Inflammatory macrophage treated with lipopolysaccharide for 4 hours (primary cell): ENCODE data around the gene RIN3.

Experiments
- DNase-seq: peaks from one replicate; pipeline ENCODE4 v3.0.0-alpha.2; 2020

RIN3 gene

DNA sequence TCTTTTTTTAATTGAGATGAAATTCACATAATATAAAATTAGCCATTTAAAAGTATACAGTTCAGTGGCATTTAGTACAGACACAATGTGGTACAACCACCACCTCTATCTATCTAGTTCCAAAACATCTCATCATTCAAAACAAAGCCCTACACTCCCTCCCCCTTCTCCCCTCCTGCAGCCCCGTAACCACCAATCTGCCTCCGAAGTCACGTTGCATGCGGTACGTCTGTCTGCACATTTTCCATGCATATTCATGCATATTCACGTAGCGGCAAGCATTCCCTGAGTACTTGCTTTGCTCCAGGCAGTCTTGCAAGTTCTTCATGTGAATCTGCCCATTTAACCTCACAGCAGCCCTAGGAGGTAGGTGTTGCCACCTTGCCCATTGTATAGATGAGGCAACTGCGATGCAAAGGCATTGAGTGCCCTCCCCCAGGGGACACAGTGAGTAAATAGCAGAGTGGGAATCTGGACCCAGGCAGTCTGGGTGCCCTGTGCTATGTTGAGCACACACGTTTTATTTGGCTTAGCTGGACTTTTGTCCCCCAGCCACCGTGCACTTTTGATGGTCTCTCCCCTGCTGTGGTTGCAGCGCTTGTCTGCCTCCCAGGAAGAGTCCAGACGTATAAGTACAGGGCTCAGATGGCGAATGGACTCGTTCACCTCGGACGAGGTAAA, 43.4 kb downstream of the RIN3 start:
- DNase-seq = no peak

DNA sequence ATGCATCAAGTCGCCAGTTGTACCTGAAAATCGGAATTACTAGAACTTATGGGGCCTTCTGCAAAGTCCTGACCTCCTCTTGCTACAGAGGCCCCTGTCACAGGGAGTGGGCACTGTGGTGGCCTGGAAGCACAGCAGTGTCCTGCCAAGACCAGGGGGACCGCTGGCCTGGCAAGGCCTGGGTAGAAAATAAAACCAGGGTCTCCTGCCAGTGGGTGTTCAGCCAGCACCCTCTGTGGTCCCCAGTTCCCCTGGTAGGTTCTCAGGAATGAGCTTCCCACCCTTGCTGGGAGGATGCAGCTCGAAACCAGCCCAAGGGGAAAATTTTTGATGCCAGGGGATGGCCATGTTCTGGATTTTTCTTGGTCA, 43.9 kb downstream of the RIN3 start:
- no peak for DNase-seq

DNA sequence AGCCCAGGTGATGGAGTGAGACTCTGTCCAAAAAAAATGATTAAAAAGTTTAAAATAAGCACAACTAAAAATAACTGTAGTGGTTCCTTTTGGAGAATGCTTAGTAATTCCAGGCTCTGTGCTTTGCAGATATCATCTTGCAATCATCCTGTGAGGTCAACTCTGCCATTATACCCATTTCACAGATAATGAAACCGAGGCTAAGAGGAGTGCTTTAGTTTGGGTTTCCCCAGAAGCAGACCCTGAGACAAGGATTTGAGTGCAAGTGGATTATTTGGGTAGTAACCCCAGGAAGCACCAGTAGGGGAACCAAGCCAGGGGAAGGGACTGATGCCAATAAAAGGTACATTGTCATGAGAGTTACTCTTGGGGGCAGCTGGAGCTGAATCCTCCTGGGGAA, 44.7 kb downstream of the RIN3 start:
- DNase-seq = peak; percentile 18

DNA sequence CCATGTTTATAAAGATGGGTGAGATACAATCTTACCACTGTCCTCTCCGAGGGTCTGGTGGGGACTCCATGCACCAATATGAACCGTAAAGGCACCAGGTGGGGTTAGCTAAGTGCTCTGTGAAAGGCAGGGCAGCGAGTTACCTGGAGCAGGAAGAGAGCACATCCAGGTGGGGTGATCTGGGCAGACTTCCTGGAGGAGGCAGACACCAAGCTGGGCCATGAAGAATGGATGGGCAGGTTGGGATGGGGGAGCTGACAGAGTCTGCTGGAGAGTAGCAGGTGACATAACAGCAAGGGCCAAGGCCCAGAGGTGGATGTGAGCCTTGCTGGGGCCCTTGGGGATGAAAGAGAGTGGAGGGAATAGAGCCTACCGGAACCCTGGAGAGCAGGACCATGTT, 45.9 kb downstream of the RIN3 start:
- DNase-seq = no peak

DNA sequence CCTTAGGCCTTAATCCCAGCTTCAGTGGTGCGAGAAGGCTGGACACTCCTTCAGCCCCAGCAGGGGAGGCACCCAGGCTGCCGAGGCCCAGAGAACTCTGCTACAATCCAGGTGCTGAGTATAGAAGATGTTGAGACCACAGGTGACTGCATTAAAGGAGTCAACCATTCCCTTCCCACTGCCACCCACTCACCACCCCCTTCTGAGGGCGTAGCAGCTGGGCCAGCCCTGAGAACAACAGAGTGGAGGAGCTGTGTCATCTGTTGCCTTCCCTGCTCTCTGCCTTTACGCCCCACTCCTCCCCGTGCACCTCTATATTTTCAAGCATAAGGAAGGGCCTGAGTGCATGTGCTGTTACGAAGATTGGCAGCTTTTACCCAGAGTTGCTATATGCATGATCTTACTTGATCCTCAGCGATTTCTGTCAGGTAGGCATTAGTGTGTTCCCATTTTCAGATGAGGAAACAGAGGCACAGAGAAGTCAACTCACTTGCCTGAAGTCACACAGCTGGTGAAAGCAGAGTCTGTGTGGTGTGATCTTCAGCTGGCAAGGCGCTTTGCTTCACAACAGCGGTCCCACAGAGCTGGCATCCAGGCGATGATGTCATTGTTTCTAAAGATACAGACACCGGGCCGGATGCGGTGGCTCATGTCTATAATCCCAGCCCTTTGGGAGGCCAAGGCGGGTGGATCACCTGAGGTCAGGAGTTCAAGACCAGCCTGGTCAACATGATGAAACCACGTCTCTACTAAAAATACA, 46.7 kb downstream of the RIN3 start:
- DNase-seq = no peak

DNA sequence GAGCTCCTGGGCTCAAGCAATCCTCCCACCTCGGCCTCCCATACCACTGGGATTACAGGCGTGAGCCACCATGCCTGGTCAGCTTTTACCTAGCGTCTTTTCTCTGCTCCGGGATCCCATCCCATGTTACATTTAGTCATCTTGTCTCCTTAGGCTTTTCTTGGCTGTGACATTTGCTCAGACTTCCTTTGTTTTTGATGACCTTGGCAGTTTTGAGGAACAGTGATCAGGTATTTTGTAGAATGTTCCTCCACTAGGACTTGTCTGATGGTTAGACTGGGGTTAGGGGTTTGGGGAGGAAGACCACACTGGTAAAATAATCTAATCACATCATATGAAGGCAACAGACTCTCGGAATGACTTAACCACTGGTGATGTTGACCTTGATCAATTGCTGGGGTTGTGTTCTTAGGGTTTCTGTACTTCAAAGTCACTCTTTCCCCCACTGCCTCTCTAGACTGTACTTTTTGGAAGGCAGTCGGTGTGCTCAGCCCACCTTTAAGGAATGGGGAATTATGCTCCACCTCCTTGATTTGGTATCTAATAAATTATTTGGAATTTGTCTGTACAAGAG, 48.4 kb downstream of the RIN3 start:
- DNase-seq = no peak

DNA sequence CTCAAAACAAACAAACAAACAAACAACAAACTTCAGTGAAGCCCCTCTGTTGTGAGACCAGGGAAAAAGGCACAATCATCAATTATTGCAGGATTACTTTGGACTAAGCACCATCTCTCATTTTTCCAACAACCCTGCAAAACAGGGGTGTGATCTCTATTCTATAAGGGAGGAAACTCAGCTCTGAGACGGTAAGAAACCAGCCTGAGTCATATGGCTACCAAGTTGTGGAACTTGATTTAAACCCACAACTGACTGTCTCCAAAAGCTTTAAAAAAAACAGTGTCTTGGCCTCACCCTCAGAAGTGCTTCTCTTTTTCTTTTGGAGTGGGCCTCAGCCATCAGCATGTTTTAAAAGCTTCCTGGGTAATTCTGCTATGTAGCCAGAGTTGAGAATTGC, 49.8 kb downstream of the RIN3 start:
- DNase-seq = peak; percentile 86

DNA sequence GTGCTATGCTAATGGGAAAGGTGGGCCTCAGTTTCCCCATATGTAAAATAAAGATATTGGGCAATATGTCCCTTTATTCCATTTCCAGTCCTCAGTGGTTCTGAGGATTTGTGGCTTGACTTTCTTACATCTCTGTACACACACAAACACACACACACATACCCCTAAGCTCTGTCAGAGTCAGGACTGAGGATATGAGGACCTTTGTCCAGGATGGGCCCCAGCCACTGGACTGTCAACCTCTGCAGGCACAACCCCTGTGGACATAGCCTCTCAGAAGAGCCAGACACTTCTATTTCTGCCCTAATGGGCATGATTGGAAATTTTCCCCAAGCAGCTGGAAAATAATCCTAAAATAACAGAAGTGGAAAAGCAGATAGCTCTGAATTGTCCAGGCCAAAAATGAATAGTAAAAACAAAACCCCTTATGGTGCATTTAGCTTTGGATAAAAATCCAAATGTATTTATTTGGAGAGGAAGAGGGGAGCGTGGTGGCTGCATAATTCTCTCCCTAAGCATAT, 50.2 kb downstream of the RIN3 start:
- no peak for DNase-seq

DNA sequence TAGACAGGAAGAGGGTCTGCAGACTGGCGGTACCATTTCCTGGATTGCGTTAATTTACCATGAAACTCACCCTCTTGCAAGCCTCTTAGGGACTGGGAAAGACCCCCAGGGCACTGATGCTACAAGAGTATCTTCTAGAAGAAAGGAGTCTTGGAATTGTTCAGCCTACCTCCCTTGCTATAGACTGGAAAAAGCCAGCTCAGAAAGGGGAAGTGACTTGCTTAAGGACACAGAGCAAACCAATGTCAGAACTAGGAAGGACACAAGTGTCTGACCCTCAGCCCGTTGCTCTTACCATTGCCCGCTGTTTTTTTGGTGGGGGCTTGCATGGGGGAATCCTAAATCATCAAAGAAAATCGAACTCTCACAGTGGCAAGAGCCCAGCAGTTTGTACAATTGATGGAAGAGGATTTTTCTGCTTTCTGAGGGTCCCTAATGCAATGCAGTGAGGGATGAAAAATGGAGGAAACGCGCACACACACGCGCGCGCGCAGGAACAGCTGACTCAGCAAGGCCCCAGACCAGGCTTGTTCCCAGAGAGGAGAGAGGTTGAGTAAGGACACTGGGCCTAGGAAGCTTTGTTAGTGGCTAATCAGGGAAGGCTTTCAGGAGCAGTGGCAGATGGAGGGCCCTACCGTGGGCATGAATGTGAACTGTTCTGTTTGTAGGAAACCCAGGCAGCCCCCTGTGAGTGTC, 50.9 kb downstream of the RIN3 start:
- peak; percentile 71 for DNase-seq

DNA sequence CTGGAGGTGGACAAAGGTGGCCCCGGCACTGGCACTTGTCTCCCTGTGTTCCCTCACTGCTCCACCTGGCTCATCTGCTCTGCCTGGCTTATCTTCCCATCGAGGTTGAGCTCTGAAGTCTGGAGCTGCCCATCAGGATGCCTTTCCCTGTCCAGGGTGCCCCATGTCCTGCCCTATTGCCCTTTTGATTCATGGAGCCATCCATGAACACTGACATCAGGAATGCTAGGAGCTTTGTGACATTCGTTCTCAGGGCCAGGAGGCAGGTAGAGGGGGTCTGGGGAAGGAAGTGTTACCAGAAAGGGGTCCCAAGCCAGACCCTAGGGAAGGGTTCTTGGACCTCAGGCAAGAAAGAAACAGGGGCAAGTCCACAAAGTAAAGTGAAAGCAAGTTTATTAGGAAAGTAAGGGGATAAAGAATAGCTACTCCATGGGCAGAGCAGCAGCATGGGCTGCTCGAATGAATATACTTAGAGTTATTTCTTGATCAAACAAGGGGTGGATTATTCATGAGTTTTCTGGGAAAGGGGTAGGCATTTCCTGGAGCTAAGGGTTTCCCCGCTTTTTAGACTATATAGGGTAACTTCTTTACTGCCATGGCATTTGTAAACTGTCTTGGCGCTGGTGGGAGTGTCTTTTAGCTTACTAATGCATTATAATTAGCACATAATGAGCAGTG, 51.6 kb downstream of the RIN3 start:
- DNase-seq = no peak

DNA sequence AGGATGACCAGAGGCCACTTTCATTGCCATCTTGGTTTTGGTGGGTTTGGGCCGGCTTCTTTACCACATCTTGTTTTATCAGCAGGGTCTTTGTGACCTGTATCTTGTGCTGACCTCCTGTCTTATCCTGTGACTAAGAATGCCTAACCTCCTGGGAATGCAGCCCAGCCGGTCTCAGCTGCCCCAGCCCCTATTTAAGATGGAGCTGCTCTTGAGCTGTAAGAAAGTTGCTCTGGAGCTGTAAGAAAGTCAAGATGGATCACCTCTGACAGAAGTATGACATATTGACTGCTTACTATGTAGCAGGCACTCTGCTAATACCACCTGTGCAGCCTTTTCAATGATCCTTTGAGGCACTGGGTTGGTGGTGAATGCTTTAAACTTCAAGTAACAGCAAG, 52.1 kb downstream of the RIN3 start:
- no peak for DNase-seq

DNA sequence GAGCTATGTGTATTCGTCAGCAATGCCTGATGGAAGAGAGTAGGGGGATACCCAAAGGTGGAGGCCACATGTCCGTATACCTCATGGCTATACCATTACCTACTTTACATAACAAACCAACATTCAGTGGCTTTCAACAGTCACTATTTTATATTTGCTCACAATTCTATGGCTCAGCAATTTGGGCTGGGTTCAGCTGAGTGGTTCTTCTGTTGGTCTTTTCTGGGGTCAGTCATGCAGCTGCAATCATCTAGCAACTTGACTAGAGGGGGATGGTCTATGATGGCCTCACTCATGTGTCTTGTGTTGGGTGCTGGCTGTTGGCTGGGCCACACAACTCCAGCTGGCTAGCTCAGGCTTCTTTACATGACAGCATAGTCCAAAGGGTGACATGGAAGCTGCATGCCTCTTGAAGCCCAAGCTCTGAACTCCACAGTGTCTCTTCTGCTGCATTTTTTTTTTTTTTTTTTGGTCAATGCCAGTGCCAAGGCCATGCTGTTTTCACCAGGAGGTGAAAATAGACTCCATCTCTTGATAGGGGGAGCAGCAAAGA, 53.7 kb downstream of the RIN3 start:
- DNase-seq = no peak

DNA sequence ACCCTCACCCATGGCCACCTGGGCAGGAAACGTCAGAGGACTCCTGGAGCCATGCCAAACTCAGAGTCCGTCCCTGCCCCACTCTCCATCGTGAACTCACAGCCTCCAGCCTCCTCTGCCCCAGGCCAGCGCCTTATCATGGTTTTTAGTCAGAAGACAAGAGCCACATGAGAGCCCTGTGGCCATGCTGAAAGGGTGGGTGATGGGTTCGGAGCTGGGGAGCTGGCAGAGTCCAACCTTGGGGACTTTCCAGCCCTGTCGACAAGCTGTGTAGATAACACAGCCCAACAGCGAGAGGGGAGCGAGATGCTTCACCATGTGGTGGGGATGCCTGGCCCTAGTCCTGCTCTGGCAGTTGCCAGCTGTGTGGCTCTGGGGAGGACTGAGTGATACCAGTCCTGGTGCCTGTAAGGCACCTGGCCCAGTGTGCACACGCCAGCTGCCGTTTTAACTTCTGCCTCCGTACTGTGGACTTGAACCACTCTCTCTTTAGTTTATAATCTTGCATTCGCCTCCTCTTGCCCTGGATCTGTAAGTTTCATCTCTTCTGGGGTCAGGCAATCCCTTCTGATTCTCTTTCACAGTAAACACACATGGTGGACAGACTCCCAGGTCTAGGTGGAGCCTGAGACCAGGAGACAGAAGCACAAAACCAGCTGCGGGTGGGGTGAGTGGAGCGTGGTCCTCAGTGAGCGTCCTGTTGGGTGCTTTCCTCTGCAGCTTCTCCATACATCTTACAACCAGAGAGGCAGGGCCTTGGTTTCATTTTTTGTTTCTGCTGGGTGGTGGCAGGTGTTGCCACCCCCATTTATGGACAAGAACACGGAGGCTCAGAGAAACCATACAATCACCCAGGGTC, 55.3 kb downstream of the RIN3 start:
- DNase-seq = no peak

DNA sequence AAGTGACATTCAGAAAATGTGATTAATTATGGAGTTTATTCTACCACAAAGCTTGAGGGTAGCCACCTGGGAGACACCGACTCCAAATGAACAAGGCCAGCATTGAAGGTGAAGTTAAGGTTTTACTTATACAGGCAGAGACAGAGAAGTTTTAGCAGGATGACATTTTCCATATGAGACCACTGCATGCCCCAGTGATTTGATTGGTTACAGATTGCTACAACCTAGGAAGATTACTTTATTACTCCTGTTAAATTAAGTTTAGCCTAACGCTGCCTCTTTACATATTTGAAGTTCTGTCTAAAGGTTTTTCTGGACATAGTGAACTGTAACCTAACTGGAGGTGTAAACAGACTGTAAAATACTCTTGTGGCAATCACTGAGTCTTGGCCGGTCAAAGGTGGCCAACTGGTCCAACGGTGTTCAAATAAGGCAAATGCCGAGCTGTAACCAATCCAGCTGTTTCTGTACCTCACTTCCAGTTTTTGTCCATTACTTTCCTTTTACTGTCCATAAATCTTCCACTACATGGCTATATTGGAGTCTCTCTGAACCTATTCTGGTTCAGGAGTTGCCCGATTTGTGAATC, 57.2 kb downstream of the RIN3 start:
- DNase-seq = no peak

DNA sequence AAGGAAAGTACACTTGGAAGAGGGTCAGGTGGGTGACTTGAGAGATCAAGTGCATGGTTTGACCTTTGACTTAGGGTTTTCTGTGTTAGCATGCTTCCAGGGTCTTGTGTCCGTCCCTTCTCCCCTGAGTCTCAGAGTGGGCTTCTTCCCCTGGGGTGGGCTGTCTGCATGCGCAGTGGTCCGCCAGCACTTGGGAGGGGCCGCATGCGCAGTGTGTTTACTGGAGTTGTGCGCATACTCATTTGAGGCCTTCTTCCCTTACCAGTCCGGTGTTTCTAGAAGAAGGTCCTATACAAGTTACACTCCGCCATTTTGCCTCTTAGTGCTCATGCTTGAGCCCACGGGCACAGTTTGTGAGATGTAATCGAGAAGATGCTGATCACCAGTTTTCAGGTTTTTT, 58.5 kb downstream of the RIN3 start:
- DNase-seq = no peak

DNA sequence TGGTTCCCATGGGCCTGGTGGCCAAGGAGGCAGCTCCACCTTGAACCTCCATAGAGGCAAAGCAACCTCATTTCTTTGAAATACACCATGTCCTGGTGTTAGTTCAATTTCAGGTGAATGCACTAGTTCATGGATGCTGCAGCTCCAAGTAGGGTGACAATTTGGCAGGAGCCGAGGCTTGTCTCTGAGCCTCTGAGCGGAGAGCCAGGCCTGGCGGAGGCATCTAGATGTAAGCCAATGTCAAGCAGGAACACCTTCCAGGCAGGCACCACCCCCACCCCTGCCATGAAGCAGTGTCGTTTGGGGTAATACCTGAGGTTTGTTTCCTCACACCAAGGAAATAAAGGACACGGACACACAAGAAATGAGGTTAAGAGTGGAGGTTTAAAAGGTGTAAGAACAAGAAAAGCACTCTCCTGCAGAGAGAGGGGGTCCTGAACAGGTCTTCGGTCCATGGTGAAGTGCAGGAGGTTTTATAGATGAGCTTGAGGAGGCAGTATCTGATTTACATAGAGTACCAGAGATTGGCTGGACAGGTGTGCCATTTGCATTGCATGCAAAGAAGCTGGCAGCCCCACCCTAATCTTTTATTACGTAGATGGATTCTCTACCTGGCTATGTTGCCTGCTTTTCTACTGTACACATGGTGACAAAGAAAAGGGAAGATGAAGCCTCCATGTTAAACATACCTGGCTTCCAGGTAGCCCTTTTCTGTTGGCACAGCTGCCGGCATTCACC, 60.3 kb downstream of the RIN3 start:
- DNase-seq = no peak

DNA sequence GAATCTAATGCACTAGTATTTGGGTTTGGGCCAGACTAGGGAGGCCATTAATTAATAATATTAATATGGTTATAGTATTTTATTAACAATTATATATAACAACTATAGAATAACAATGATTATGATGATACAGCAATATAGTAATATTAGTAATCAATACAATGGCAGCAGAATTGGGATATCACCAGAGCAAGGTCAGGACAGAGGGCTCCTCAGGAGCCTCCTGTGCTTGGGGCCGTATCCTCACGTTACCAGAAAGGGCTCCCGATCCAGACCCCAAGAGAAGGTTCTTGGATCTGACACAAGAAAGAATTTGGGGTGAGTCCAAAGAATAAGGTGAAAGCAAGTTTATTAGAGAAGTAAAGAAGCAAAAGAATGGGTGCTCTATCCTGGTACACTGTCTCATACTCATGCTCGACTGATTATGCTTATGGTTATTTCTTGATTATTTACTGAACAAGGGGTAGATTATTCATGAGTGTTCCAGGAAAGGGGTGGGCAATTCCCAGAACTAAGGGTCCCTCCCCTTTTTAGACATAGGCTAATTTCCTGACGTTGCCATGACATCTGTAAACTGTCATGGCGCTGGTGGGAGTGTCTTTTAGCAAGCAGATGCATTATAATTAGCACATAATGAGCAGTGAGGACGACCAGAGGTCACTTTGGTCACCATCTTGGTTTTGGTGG, 61.6 kb downstream of the RIN3 start:
- DNase-seq = no peak

DNA sequence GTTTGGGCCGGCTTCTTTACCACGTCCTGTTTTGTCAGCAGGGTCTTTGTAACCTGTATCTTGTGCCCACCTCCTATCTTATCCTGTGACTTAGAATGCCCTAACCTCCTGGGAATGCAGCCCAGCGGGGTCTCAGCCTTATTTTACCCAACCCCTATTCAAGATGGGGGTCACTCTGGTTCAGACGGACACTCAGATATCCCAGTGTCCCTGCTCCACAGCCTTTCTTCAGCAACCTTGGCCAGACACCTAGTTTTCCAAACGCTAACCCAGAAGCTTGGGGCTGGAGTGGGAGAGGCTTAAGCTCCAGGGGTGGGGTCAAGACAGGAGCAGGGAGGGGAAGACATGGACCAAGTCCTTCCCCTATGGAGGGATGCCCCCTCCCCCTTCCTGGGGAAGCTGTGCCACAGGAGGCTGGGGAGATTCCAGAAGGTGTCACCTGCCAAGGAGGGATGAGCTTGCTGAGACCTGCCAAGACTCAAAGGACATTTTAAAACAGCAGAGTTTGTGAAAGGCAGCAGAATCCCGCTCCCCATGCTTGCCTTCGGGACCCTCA, 62.2 kb downstream of the RIN3 start:
- no peak for DNase-seq

DNA sequence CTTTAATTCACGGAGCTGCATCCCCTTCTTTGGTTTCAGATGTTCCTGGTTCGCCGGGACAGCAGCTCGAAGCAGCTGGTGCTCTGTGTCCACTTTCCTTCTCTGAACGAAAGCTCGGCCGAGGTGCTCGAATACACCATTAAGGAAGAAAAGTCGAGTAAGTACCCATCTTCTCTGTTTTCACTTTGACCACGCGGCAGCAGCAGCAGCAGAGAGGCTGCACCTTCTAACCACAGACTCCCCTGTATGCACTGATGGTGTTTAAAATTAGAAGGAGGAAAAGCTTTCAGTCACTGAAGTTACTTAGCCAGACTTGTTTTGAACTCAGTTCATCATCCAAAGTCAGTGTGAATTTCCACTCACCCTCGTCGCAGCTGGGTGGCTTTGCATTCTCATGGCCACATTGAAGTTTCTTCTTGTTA, 63.8 kb downstream of the RIN3 start:
- no peak for DNase-seq

DNA sequence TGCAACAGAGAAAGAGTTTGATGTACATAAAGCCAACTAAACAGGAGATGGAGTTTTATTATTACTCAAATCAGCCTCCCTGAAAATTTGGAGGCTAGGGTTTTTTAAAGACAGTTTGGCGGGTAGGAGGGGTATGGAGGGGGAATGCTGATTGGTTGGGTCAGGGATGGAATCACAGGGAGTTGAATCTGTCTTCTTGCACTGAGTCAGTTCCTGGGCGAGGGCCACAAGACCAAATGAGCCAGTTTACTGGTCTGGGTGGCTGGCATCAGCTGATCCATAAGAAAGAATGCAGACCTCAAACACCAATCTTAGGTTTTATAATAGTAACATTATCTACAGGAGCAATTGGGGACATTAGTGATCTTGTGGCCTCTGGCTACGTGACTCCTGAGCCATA, 64.9 kb downstream of the RIN3 start:
- DNase-seq = no peak
